ENCODE results near the gene MARVELD1.

Gene MARVELD1

DNA sequence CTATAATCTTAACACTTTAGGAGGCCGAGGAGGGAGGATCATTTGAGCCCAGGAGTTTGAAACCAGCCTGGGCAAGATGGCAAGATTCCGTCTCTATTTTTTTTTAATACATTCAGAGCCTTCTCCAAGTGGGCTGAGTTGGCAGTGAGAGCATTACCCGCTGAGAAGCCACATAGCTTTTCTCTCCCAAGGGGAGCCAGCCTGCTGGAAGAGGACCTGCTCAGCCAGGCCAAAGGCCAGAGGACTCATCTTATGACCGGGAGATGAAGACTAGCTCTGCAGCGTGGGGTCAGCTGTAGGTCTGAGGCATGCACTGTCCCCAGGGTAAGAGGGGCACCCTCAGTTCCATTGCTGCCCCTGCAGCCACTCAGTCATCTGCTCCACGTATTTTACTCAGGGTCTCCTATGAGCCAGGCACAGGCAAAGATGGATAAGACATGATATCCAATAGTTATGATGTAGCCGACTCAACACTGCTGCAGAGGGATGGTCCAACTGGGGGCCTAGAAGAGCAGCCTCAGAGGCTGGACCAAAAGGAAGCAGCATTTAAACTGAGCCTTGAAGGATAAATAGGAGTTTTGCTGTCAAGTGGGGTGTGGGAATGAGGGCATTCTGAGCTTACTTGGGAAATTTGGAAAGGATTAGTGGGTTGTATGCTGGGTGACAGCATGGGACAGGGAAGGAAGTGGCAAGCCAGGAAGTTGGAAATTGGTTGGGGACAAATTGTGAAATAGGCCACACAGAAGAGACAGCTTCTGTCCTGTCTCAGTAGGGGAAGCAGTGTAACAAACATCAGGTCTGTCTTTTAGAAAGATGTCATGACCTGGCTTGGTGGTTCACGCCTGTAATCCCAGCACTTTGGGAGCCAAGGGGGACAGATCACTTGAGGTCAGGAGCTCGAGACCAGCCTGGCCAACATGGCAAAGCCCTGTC is 1.6 kb upstream of the MARVELD1 start:
- DNase-seq (ENCODE audit: low read depth): no peak
- H3K4me3 ChIP-seq (ENCODE audit: low read depth, low read length): no peak overlapping the region
- TF ChIP-seq POLR2A (IDR thresholded peaks at IDR 0.05; ENCODE audit: extremely low read depth, insufficient read length) (no peak), MYC (IDR thresholded peaks at IDR 0.05; ENCODE audit: low read depth, low read length) (no peak)
- TF ChIP-seq, protein P1, sequence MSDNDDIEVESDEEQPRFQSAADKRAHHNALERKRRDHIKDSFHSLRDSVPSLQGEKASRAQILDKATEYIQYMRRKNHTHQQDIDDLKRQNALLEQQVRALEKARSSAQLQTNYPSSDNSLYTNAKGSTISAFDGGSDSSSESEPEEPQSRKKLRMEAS (IDR thresholded peaks at IDR 0.05; ENCODE audit: low read depth, low read length): no peak
- TF ChIP-seq, protein P2, sequence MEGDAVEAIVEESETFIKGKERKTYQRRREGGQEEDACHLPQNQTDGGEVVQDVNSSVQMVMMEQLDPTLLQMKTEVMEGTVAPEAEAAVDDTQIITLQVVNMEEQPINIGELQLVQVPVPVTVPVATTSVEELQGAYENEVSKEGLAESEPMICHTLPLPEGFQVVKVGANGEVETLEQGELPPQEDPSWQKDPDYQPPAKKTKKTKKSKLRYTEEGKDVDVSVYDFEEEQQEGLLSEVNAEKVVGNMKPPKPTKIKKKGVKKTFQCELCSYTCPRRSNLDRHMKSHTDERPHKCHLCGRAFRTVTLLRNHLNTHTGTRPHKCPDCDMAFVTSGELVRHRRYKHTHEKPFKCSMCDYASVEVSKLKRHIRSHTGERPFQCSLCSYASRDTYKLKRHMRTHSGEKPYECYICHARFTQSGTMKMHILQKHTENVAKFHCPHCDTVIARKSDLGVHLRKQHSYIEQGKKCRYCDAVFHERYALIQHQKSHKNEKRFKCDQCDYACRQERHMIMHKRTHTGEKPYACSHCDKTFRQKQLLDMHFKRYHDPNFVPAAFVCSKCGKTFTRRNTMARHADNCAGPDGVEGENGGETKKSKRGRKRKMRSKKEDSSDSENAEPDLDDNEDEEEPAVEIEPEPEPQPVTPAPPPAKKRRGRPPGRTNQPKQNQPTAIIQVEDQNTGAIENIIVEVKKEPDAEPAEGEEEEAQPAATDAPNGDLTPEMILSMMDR (IDR thresholded peaks at IDR 0.05; ENCODE audit: low read depth, low read length): no peak

DNA sequence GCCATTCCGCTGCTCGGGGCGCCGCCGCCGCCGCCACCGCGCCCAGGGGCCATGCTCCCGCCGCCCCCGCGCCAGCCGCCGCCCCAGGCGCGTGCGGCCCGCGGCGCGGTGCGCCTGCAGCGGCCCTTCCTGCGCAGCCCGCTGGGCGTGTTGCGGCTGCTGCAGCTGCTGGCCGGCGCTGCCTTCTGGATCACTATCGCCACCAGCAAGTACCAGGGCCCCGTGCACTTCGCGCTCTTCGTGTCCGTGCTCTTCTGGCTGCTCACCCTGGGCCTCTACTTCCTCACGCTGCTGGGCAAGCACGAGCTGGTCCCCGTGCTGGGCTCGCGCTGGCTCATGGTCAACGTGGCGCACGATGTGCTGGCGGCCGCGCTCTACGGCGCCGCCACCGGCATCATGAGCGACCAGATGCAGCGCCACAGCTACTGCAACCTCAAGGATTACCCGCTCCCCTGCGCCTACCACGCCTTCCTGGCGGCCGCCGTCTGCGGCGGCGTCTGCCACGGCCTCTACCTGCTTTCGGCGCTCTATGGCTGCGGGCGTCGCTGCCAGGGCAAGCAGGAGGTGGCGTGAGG is 383 bp downstream of the MARVELD1 start:
- peak; percentile 89 for DNase-seq (ENCODE audit: low read depth)
- peak overlapping the region; percentile 77 for H3K4me3 ChIP-seq (ENCODE audit: low read depth, low read length)

DNA sequence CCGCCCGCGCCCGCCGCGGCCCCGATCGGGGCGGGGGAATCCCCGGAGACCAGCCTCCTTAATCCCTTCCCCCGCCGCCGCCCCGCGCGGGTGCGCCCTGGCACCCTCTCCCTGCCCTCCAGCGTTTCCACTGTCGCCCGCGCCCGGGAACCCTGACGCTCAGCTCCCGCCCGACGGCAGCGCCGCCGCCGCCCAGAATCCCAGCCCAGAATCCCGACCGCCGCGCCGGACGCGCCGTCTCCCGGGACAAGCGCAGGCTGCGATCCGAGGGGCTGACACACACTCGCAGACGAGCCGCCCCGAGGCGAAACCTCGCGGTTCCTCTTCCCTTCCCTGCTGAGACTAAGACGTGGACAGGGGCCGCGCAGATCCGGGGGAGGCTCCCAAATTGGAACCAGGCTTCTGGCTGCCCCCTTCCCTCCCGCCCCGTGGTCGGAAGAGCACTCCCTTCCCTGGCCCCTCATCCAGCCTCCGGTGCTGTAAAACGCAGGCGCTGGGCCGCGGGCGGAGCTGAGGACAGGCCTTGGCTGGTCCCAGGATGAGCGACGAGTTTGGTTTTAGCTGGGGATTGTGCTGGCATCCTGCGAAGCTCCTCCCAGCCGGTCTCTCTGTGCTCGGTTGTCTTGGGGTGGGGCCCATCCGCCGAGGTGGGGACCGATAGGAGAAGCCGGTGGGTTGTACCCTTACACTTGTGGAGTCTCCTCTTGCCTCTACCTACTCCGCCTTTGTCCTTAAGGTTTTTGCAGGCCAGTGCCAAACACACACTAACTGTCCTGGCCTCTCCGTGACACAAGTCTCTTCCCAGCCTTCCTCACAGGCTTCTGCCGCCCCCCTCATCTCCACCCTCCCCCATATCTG is 1.1 kb downstream of the MARVELD1 start:
- TF ChIP-seq MYC (IDR thresholded peaks at IDR 0.05; ENCODE audit: low read depth, low read length) (peak; percentile 64), POLR2A (IDR thresholded peaks at IDR 0.05; ENCODE audit: extremely low read depth, insufficient read length) (no peak)
- DNase-seq (ENCODE audit: low read depth): peak; percentile 95
- peak overlapping the region; percentile 77 for H3K4me3 ChIP-seq (ENCODE audit: low read depth, low read length)

More for the DNA sequence above, 383 bp downstream of the MARVELD1 start:
- TF ChIP-seq, protein P1 (IDR thresholded peaks at IDR 0.05; ENCODE audit: low read depth, low read length): peak; percentile 96
- TF ChIP-seq POLR2A (IDR thresholded peaks at IDR 0.05; ENCODE audit: extremely low read depth, insufficient read length): peak; percentile 40
- TF ChIP-seq, protein P2 (IDR thresholded peaks at IDR 0.05; ENCODE audit: low read depth, low read length): peak; percentile 25
- TF ChIP-seq MYC (IDR thresholded peaks at IDR 0.05; ENCODE audit: low read depth, low read length): peak; percentile 96

DNA sequence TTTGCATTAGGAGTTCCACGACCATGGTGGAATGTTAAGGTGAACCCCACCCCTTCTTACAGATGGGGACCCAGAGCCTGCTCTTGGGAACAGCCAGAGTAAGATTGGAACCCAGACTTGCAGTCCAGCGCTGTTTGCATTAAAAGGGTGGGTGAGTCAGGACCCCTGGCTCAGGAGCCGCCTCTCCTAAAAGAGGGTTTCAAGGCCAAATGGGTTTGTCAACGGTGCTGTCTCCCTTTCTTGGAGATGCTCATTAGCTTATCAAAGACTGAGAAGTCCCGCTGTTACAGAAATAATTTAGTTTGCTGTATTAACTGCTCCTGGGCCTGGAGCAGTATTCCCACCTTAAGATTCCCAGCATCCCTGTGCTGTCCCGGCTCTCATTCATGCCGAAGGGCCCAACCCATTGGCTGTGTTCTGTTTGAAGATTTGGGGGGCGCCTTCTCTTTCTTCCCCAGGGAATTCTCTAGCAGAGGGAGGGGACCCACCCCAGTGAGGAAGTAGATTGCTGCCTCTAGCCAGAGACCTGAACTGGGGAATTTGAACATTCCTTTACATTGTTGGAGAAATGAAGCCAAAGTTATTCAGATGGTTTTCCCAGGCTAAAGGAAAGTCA is 1.8 kb downstream of the MARVELD1 start:
- peak overlapping the region; percentile 77 for H3K4me3 ChIP-seq (ENCODE audit: low read depth, low read length)
- TF ChIP-seq, protein P1 (IDR thresholded peaks at IDR 0.05; ENCODE audit: low read depth, low read length): no peak
- TF ChIP-seq, protein P2 (IDR thresholded peaks at IDR 0.05; ENCODE audit: low read depth, low read length): no peak
- no peak for TF ChIP-seq POLR2A (IDR thresholded peaks at IDR 0.05; ENCODE audit: extremely low read depth, insufficient read length)
- no peak for TF ChIP-seq MYC (IDR thresholded peaks at IDR 0.05; ENCODE audit: low read depth, low read length)
- DNase-seq (ENCODE audit: low read depth): no peak

DNA sequence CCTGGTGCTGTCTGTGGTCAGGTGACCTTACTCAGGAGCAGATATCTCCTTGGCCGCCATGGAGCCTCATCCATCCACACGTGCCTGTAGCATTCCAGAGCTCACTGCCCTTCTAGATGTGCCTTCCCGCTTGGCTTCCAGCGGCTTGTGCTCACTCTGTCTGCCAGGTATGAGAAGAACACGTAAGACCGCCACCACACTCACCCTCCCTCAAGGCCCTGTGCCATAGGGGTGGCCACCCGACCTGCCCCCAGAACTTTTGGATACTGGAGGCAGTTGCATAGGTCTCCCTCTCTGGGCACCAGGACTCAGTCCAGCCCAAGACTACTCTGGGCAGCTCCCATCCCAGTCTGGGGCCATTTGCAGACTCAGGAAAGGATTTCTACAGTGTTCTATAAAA is 4.1 kb downstream of the MARVELD1 start:
- no peak for TF ChIP-seq MYC (IDR thresholded peaks at IDR 0.05; ENCODE audit: low read depth, low read length)
- TF ChIP-seq, protein P1 (IDR thresholded peaks at IDR 0.05; ENCODE audit: low read depth, low read length): no peak
- no peak for TF ChIP-seq POLR2A (IDR thresholded peaks at IDR 0.05; ENCODE audit: extremely low read depth, insufficient read length)
- TF ChIP-seq, protein P2 (IDR thresholded peaks at IDR 0.05; ENCODE audit: low read depth, low read length): no peak
- no peak for DNase-seq (ENCODE audit: low read depth)
- H3K4me3 ChIP-seq (ENCODE audit: low read depth, low read length): no peak overlapping the region

All from NB4 (cell line).